GM12878 (cell line): ENCODE results near the gene FGF14. TPM values are rescaled to one million over a fixed set of nuclear protein-coding genes. Genes with fewer than 3 reads are reported as not detected.

Experiments used
- ATAC-seq: fragments of 200-7000 bp; cut with Tn5 transposase; 3 replicates; pipeline ENCODE4 v1.9.1; 2020; ENCODE audit warnings: mild to moderate bottlenecking, moderate library complexity
- BruUV-seq: library from RNA; stranded (reverse); fragments of 400-500 nt; replicated peaks from 2 replicates; lab custom pipeline; 2021; lab: Mats Ljungman, UMichigan
- CTCF ChIA-PET: fragments of 300-600 bp; sonication (Branson Sonifier 250); formaldehyde crosslinking; extraction: SDS; loops from one replicate; lab custom pipeline; 2021; ENCODE audit warnings: inconsistent platforms; lab: Yijun Ruan, JAX
- POLR2A ChIA-PET: fragments of 350-600 bp; formaldehyde crosslinking; extraction: SDS; loops from one replicate; lab custom pipeline; 2021; ENCODE audit warnings: inconsistent platforms; lab: Charles Lee
- RAD21 ChIA-PET: fragments of 300-600 bp; sonication (Branson Sonifier 250); formaldehyde crosslinking; loops from one replicate; lab custom pipeline; 2023; ENCODE audit warnings: antibody characterized with exemption; ENCODE audit not compliant: unreplicated experiment; lab: Charles Lee
- SMC1A ChIA-PET: fragments of 300-600 bp; sonication (Branson Sonifier 250); formaldehyde crosslinking; loops from one replicate; lab custom pipeline; 2023; ENCODE audit not compliant: unreplicated experiment, uncharacterized antibody; lab: Charles Lee
- DNase-seq: peaks from one replicate; pipeline ENCODE4 v3.0.0-alpha.2; 2011; ENCODE audit warnings: low read depth, low spot score
- FAIRE-seq: peaks from 3 replicates; lab custom pipeline; 2011; peaks lifted over from hg19 to GRCh38; lab: Jason Lieb, UNC
- H2AFZ ChIP-seq: 2 replicates; pipeline ENCODE4 v1.6.0; 2011; ENCODE audit warnings: low read depth, low read length, control low read depth; ENCODE audit not compliant: control insufficient read depth
- H3K27ac ChIP-seq: 2 replicates; pipeline ENCODE4 v1.5.1; 2011; ENCODE audit warnings: control low read depth; ENCODE audit not compliant: control insufficient read depth, insufficient read depth
- H3K27me3 ChIP-seq, 2 experiments: replicated peaks in 1 of 2; 2 replicates each; pipeline versions ENCODE4 v1.6.0 to v1.6.1; 2011; ENCODE audit warnings: low read length in 1 of 2; ENCODE audit not compliant: control insufficient read depth in 2 of 2, insufficient read depth in 2 of 2
- H3K36me3 ChIP-seq, 2 experiments: 2 replicates each; pipeline ENCODE4 v1.5.1; 2011; ENCODE audit warnings: low read length in 1 of 2; ENCODE audit not compliant: control insufficient read depth in 2 of 2, insufficient read depth in 2 of 2
- H3K4me1 ChIP-seq: 2 replicates; pipeline ENCODE4 v1.6.1; 2011; ENCODE audit warnings: mild to moderate bottlenecking, low read length, moderate library complexity, mixed read lengths; ENCODE audit not compliant: control insufficient read depth, insufficient read depth
- H3K4me2 ChIP-seq: 2 replicates; pipeline ENCODE4 v1.6.0; 2011; ENCODE audit warnings: control low read depth; ENCODE audit not compliant: control insufficient read depth, insufficient read depth
- H3K4me3 ChIP-seq: fragments of 200-600 bp; sonication (generic); 2 replicates; pipeline ENCODE4 v1.5.1; 2016
- H3K79me2 ChIP-seq: 2 replicates; pipeline ENCODE4 v1.6.0; 2011; ENCODE audit warnings: low read length; ENCODE audit not compliant: control insufficient read depth, insufficient read depth
- H3K9ac ChIP-seq: 2 replicates; pipeline ENCODE4 v1.8.0; 2011; ENCODE audit warnings: low read length, control low read depth, mixed read lengths; ENCODE audit not compliant: control insufficient read depth, insufficient read depth
- H3K9me3 ChIP-seq: replicated peaks from 3 replicates; pipeline ENCODE4 v1.5.1; 2011; ENCODE audit warnings: mild to moderate bottlenecking, low read length; ENCODE audit not compliant: control insufficient read depth, insufficient read depth
- H4K20me1 ChIP-seq: 2 replicates; pipeline ENCODE4 v1.6.0; 2011; ENCODE audit not compliant: control insufficient read depth, insufficient read depth
- CTCF ChIP-seq, 3 experiments: IDR thresholded peaks in 2 of 3; conservative IDR thresholded peaks in 1 of 3; 2 replicates each; pipeline ENCODE4 v1.5.1; 2011; ENCODE audit warnings: low read depth in 3 of 3, low read length in 3 of 3, mild to moderate bottlenecking in 3 of 3, control low read depth in 2 of 3, moderate library complexity in 2 of 3, inconsistent platforms in 1 of 3, mixed read lengths in 1 of 3; ENCODE audit not compliant: control insufficient read depth in 2 of 3, insufficient read depth in 1 of 3; ENCODE audit errors: extremely low read depth in 1 of 3
- NFXL1 ChIP-seq: fragments of 450-650 bp; IDR thresholded peaks from 2 replicates; pipeline ENCODE4 v1.6.1; 2017; ENCODE audit warnings: antibody characterized with exemption, mild to moderate bottlenecking, borderline replicate concordance
- POLR2A ChIP-seq: IDR thresholded peaks from 2 replicates; pipeline ENCODE4 v1.6.1; 2011; ENCODE audit warnings: low read depth, mild to moderate bottlenecking, low read length
- SMARCA5 ChIP-seq: fragments of 450-650 bp; IDR thresholded peaks from 2 replicates; pipeline ENCODE4 v1.6.1; 2017; ENCODE audit warnings: mild to moderate bottlenecking
- TCF7 ChIP-seq: IDR thresholded peaks from 2 replicates; pipeline ENCODE4 v1.6.1; 2014; ENCODE audit warnings: antibody characterized with exemption, borderline replicate concordance
- WGBS: methylation state at CpG from one replicate; pipeline ENCODE4 v1.1.6; 2016; ENCODE audit warnings: low lambda C conversion rate; ENCODE audit not compliant: insufficient replicate concordance, insufficient coverage; ENCODE audit errors: missing lambda C conversion rate; 5-methylcytosine and 5-hydroxymethylcytosine counted together
- in situ Hi-C: fragments of 300-500 bp; cut with MboI; formaldehyde crosslinking; loops from 9 replicates; pipeline ENCODE4 v1.14.3; 2018; ENCODE audit warnings: mixed read lengths
- intact Hi-C: fragments of 100-400 bp; cut with micrococcal nuclease; formaldehyde crosslinking; loops from one replicate; pipeline ENCODE4 v1.14.2; 2022; ENCODE audit not compliant: unreplicated experiment
- polyA plus RNA-seq, 11 experiments: library from polyadenylated mRNA; depleted of rRNA in 4 of 11; unstranded in 6 of 11; stranded (reverse) in 5 of 11; fragments of >200 nt; fragmentation: Nextera tagmentation in 4 of 11; fragmentation: Illumina TruSeq in 1 of 11; extraction: Ambion mirVana in 4 of 11; extraction: Trizol in 1 of 11; gene quantifications; 1 replicate in 1 of 11; 2 replicates in 10 of 11; pipeline versions ENCODE4 v1.2.1 to v1.2.3, GENCODE V29; 2011 to 2016; ENCODE audit warnings: inconsistent platforms in 2 of 11, missing spikeins in 2 of 11, low read depth in 1 of 11
- total RNA-seq, 4 experiments: library from RNA; depleted of rRNA in 3 of 4; stranded (reverse); fragments of >200 nt in 3 of 4; fragmentation: Illumina TruSeq in 1 of 4; extraction: Trizol in 1 of 4; gene quantifications; 2 replicates each; pipeline versions ENCODE4 v1.2.1 to v1.2.3, GENCODE V29; 2013 to 2021

The FGF14 gene
- total and polyA plus RNA-seq, 10 of the 15 experiments (the other 5 are each of a cell fraction or from before 2014, with no cell fraction given): under 0.01 to 0.44 (median 0.04) TPM

- CTCF ChIA-PET: interaction anchor here (1.6 kb wide), 1 partner anchor 13 kb away, joined by 3 read pairs; no protein-coding TSS in a partner anchor
- RAD21 ChIA-PET: interaction anchor here (0.7 kb wide), 1 partner anchor 32 kb away, joined by 3 read pairs; no protein-coding TSS in a partner anchor
Observed at GRCh38 chr13:101726681-101727080, 675.2 kb downstream of the FGF14 start.

GRCh38 chr13:101718496-101718895 lies 683.4 kb downstream of the FGF14 start:
- no TSS peak for BruUV-seq
- Histone ChIP-seq H3K27ac (no peak overlapping the region), H2AFZ (no peak overlapping the region), H3K36me3 (no peaks in the 10 kb centered on the region), H3K4me2 (no peak overlapping the region), H3K27me3 (no peaks in the 10 kb centered on the region), H3K9me3 (no peaks in the 10 kb centered on the region), H3K4me1 (no peaks in the 10 kb centered on the region), H3K4me3 (no peak overlapping the region), H3K79me2 (no peaks in the 10 kb centered on the region), H4K20me1 (no peaks in the 10 kb centered on the region), H3K9ac (no peak overlapping the region)
- POLR2A ChIA-PET: no interaction called here
- DNase-seq (no peak), ATAC-seq (no peak), FAIRE-seq (no peak)
- CTCF ChIA-PET: no interaction called here
- in situ Hi-C loops (no loop called here), intact Hi-C loops (no loop called here)
- TF ChIP-seq POLR2A: no peak
- no peak for TF ChIP-seq CTCF (IDR thresholded peaks at IDR 0.05 in 2 of 3, conservative IDR thresholded peaks at IDR 0.05 in 1 of 3; ENCODE audit: control insufficient read depth in 2 of 3, extremely low read depth in 1 of 3, insufficient read depth in 1 of 3, low read depth in 3 of 3, low read length in 3 of 3)
- 31% methylated on average over 3 of the region's 3 CpGs for WGBS
- RAD21 ChIA-PET: no interaction called here
- SMC1A ChIA-PET: no interaction called here

More at GRCh38 chr13:101726681-101727080, 675.2 kb downstream of the FGF14 start:
- in situ Hi-C loops: no loop called here
- no peak for DNase-seq
- no peaks in the 10 kb centered on the region for H3K9me3 ChIP-seq
- H3K79me2 ChIP-seq: no peaks in the 10 kb centered on the region
- no TSS peak for BruUV-seq
- no peak for FAIRE-seq
- H3K4me3 ChIP-seq: no peak overlapping the region
- H3K9ac ChIP-seq: no peak overlapping the region
- no peaks in the 10 kb centered on the region for H3K36me3 ChIP-seq
- no peak overlapping the region for H3K4me2 ChIP-seq
- no peaks in the 10 kb centered on the region for H4K20me1 ChIP-seq
- H3K27ac ChIP-seq: no peak overlapping the region
- WGBS: 41% methylated on average over 2 of the region's 2 CpGs
- H3K4me1 ChIP-seq: no peaks in the 10 kb centered on the region
- H3K27me3 ChIP-seq: no peaks in the 10 kb centered on the region
- ATAC-seq: peak; percentile 57
- intact Hi-C loops: no loop called here
- POLR2A ChIA-PET: no interaction called here
- no peak overlapping the region for H2AFZ ChIP-seq
- TF ChIP-seq TCF7 (no peak), SMARCA5 (no peak), NFXL1 (no peak)
- SMC1A ChIA-PET: interaction anchor here (1.0 to 2.0 kb wide), 5 partner anchors 14 to 99 kb away, joined by 3 to 8 read pairs (median 5); no protein-coding TSS in a partner anchor
